ENCODE data around the gene CCDC33.

Gene CCDC33

GRCh38 chr15:74231475-74231874 is 4.7 kb upstream of the CCDC33 start:
- Histone ChIP-seq H3K4me3 (ENCODE audit: low read length) (no peak overlapping the region), H3K79me2 (ENCODE audit: low read length) (no peaks in the 10 kb centered on the region), H3K36me3 (replicated peaks; ENCODE audit: low read depth, low read length) (no peaks in the 10 kb centered on the region), H3K9ac (ENCODE audit: low read length) (no peak overlapping the region), H3K27ac (ENCODE audit: low read length) (no peak overlapping the region), H3K9me3 (ENCODE audit: insufficient read depth, low read length) (no peaks in the 10 kb centered on the region), H2AFZ (ENCODE audit: low read depth, low read length) (no peak overlapping the region), H3K4me1 (ENCODE audit: low read length) (peaks cover 4% of the 10 kb centered on the region; the same call in 1 of the 2 replicates), H3K4me2 (ENCODE audit: low read length) (no peak overlapping the region), H4K20me1 (ENCODE audit: insufficient read depth, low read length) (no peaks in the 10 kb centered on the region), H3K27me3 (ENCODE audit: low read depth, low read length) (peaks cover 36% of the 10 kb centered on the region; the same call in 1 of the 2 replicates)
- TF ChIP-seq EZH2phosphoT487 (IDR thresholded peaks at IDR 0.05; ENCODE audit: low read depth) (no peak), CTCF (IDR thresholded peaks at IDR 0.05; ENCODE audit: low read depth, low read length) (no peak)

- Histone ChIP-seq H3K79me2 (ENCODE audit: low read length) (no peaks in the 10 kb centered on the region), H3K27ac (ENCODE audit: low read length) (no peak overlapping the region)
Measured at GRCh38 chr15:74233373-74233772, 2.8 kb upstream of the CCDC33 start.

GRCh38 chr15:74233851-74234597 is 2.1 kb upstream of the CCDC33 start:
- Histone ChIP-seq H3K36me3 (replicated peaks; ENCODE audit: low read depth, low read length) (no peaks in the 10 kb centered on the region), H3K9me3 (ENCODE audit: insufficient read depth, low read length) (no peaks in the 10 kb centered on the region), H3K79me2 (ENCODE audit: low read length) (no peaks in the 10 kb centered on the region), H3K4me2 (ENCODE audit: low read length) (no peak overlapping the region), H3K9ac (ENCODE audit: low read length) (no peak overlapping the region), H4K20me1 (ENCODE audit: insufficient read depth, low read length) (no peaks in the 10 kb centered on the region), H3K4me3 (ENCODE audit: low read length) (no peak overlapping the region), H3K4me1 (ENCODE audit: low read length) (peaks cover 4% of the 10 kb centered on the region; the same call in 1 of the 2 replicates), H2AFZ (ENCODE audit: low read depth, low read length) (no peak overlapping the region), H3K27ac (ENCODE audit: low read length) (no peak overlapping the region), H3K27me3 (ENCODE audit: low read depth, low read length) (peaks cover 31% of the 10 kb centered on the region; the same call in 1 of the 2 replicates)
- TF ChIP-seq CTCF (IDR thresholded peaks at IDR 0.05; ENCODE audit: low read depth, low read length) (no peak), EZH2phosphoT487 (IDR thresholded peaks at IDR 0.05; ENCODE audit: low read depth) (no peak)

More at GRCh38 chr15:74233373-74233772, 2.8 kb upstream of the CCDC33 start:
- peaks cover 4% of the 10 kb centered on the region; the same call in 1 of the 2 replicates for H3K4me1 ChIP-seq (ENCODE audit: low read length)
- no peaks in the 10 kb centered on the region for H3K9me3 ChIP-seq (ENCODE audit: insufficient read depth, low read length)
- no peak overlapping the region for H2AFZ ChIP-seq (ENCODE audit: low read depth, low read length)
- no peaks in the 10 kb centered on the region for H4K20me1 ChIP-seq (ENCODE audit: insufficient read depth, low read length)
- no peak overlapping the region for H3K4me2 ChIP-seq (ENCODE audit: low read length)
- H3K27me3 ChIP-seq (ENCODE audit: low read depth, low read length) = peaks cover 28% of the 10 kb centered on the region; the same call in 1 of the 2 replicates
- H3K4me3 ChIP-seq (ENCODE audit: low read length) = no peak overlapping the region
- no peaks in the 10 kb centered on the region for H3K36me3 ChIP-seq (replicated peaks; ENCODE audit: low read depth, low read length)
- TF ChIP-seq EZH2phosphoT487 (IDR thresholded peaks at IDR 0.05; ENCODE audit: low read depth) (no peak), CTCF (IDR thresholded peaks at IDR 0.05; ENCODE audit: low read depth, low read length) (no peak)
- H3K9ac ChIP-seq (ENCODE audit: low read length) = no peak overlapping the region

- Histone ChIP-seq H3K4me3 (ENCODE audit: low read length) (no peak overlapping the region), H3K36me3 (replicated peaks; ENCODE audit: low read depth, low read length) (no peaks in the 10 kb centered on the region), H3K9me3 (ENCODE audit: insufficient read depth, low read length) (no peaks in the 10 kb centered on the region), H4K20me1 (ENCODE audit: insufficient read depth, low read length) (no peaks in the 10 kb centered on the region), H3K4me1 (ENCODE audit: low read length) (peaks cover 4% of the 10 kb centered on the region; the same call in 1 of the 2 replicates), H3K27ac (ENCODE audit: low read length) (no peak overlapping the region), H3K27me3 (ENCODE audit: low read depth, low read length) (peaks cover 31% of the 10 kb centered on the region; the same call in 1 of the 2 replicates), H3K79me2 (ENCODE audit: low read length) (no peaks in the 10 kb centered on the region), H3K4me2 (ENCODE audit: low read length) (no peak overlapping the region), H3K9ac (ENCODE audit: low read length) (no peak overlapping the region), H2AFZ (ENCODE audit: low read depth, low read length) (no peak overlapping the region)
- TF ChIP-seq CTCF (IDR thresholded peaks at IDR 0.05; ENCODE audit: low read depth, low read length) (no peak), EZH2phosphoT487 (IDR thresholded peaks at IDR 0.05; ENCODE audit: low read depth) (no peak)
Measured at GRCh38 chr15:74234598-74234875, 1.6 kb upstream of the CCDC33 start.

Data from OCI-LY3 (cell line).